HL-60/S4 treated with phorbol 12-myristate 13-acetate at 8.2 ng/mL for 4 days and 3 days (cell line): Measurements from ENCODE around the gene PATJ.
"Not testable (repeated sequence)": the region's sequence is repeated elsewhere in the genome, so short reads cannot be mapped to it uniquely, and the experiment has no call there.

Experiments used
- in situ Hi-C: fragments of 300-500 bp; cut with MboI; formaldehyde crosslinking; loops from 2 replicates; pipeline ENCODE4 v1.15.0; 2022; ENCODE audit warnings: low sequenced_read_pairs

Gene PATJ

GRCh38 chr1:62194651-62195544 lies 452.6 kb downstream of the PATJ start, which contains the start of gene L1TD1:
TSS of gene L1TD1 (plus strand) at chr1:62194849. CDS start at chr1:62206629, 11,780 bp downstream.
- in situ Hi-C loops, result no loop called here

- in situ Hi-C loops, result no loop called here
These were observed 453.9 kb downstream of the PATJ start for GRCh38 chr1:62196086-62196690.

- in situ Hi-C loops, result no loop called here
These were observed 455.9 kb downstream of the PATJ start for GRCh38 chr1:62198069-62198780.

- in situ Hi-C loops, result no loop called here
These were observed 456.5 kb downstream of the PATJ start for GRCh38 chr1:62198781-62199125.

- in situ Hi-C loops, result no loop called here
These were observed 464.9 kb downstream of the PATJ start for GRCh38 chr1:62207187-62207586.

- in situ Hi-C loops, result no loop called here
These were observed 465.8 kb downstream of the PATJ start for GRCh38 chr1:62208087-62208486.

GRCh38 chr1:62208970-62209369 lies 466.7 kb downstream of the PATJ start:
- in situ Hi-C loops, result no loop called here

GRCh38 chr1:62209931-62210595 lies 467.8 kb downstream of the PATJ start:
- in situ Hi-C loops, result no loop called here

GRCh38 chr1:62210960-62211359 lies 468.7 kb downstream of the PATJ start:
- in situ Hi-C loops, result no loop called here

GRCh38 chr1:62212411-62212810 lies 470.1 kb downstream of the PATJ start:
- in situ Hi-C loops, result no loop called here

- in situ Hi-C loops, result no loop called here
These were observed 471.0 kb downstream of the PATJ start for GRCh38 chr1:62213075-62213914.

- in situ Hi-C loops, result no loop called here
These were observed 476.3 kb downstream of the PATJ start for GRCh38 chr1:62218604-62219003.

- in situ Hi-C loops, result not testable (repeated sequence)
These were observed 478.2 kb downstream of the PATJ start for GRCh38 chr1:62220456-62220855.

GRCh38 chr1:62221171-62221570 lies 478.9 kb downstream of the PATJ start:
- in situ Hi-C loops, result no loop called here

GRCh38 chr1:62222321-62222720 lies 480.0 kb downstream of the PATJ start:
- in situ Hi-C loops, result no loop called here

- in situ Hi-C loops, result no loop called here
These were observed 481.9 kb downstream of the PATJ start for GRCh38 chr1:62224182-62224581.

GRCh38 chr1:62227496-62227895 lies 485.2 kb downstream of the PATJ start:
- in situ Hi-C loops, result no loop called here
